ENCODE data around the gene PARD3B.

Gene PARD3B

GRCh38 chr2:205296959-205297358, 751.7 kb downstream of the PARD3B start:
- no peak for DNase-seq

GRCh38 chr2:205297368-205297767, 752.1 kb downstream of the PARD3B start:
- DNase-seq: no peak

DNA sequence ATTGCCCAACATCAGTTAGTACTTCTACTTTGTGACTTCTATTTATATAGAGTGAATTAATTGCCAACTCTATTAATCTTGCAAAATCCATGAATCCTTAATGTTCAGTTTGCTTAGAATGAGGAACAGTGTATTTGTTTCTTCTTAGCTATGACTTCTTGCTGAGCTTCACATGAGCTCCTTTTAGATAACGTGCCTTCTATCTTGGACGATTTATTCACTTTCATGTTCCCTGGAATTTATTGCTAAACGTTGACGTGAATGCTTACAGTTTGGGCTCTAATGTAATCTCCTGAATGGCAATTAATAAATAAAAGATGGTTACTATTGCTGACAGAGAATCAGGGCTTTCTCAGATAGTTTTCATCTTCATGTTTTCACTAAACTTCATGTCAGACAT, 752.6 kb downstream of the PARD3B start:
- DNase-seq: no peak

DNA sequence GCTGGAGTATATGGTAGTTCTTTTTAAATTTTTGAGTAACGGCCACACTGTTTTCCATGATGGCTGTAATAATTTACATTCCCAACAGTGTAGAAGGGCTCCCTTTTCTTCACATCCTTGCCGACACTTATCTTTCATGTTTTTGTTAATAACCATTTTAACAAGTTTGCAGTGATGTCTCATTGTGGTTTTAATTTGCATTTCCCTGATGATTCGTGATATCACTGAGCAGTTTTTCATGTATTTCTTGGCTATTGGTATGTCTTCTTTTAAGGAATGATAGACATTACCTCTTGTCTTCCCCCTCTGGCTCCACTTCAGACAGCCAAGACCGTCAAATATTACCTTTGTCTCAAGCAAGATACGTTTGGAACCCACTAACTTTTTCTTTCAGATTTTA, 765.9 kb downstream of the PARD3B start:
- no peak for DNase-seq

DNA sequence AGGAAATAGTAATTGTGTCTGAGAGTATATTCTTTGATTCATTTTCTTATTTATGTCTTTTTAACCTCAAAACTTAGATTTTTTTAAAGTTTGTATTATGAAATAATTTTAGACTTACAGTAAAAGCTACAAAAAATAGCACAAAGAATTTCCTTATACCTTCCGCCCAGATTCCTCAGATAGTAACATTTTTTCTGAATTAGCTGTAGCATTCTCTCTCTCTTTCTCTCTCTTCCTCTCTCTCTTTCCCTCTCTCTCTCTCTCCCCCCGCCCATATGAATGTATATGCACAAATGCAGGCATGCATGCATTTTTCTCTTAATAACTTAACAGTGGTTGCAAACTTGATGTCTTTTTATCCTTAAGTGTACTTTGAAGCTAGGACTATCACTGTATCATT, 776.0 kb downstream of the PARD3B start:
- DNase-seq: no peak

GRCh38 chr2:205323929-205324328, 778.7 kb downstream of the PARD3B start:
- DNase-seq: no peak

DNA sequence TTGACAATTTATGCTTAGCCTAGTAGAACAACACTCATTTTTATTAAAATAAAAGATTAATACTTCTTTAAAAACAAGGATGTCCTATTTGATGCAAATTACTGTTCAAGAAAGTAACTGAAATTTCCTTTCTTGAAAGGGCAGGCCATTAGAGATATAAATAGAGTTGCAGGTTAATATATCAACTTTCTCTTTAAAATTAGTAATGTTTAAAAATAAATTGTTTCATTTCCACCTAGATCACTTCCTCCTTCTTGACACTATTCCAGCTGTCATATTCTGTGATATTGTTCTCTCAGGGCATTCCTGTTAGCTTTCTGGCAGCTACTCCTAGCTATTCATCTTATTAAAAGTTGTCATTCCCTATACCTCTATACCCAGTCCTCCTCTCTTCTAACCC, 779.1 kb downstream of the PARD3B start:
- DNase-seq: no peak

- no peak for DNase-seq
Observed at GRCh38 chr2:205333351-205333750, 788.1 kb downstream of the PARD3B start.

GRCh38 chr2:205337274-205337673, 792.0 kb downstream of the PARD3B start:
- DNase-seq: no peak

DNA sequence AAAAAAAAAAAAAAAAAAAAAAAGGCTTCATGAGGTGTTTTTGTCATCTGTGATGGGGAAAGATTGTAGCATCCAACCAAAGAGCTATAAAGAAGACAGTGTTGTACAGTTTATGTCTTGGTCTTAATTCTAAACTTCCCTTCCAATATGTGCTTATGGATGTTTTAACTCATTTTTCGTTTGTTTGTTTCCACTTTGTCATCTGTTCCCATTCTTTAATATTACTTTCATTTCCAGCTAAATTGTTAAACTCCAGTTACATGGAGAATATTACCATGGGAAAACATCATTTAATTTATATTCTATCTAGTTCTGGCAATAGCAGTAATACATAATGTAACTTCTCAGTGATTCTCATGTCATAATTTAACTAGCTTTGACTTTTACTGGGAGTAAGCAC, 792.9 kb downstream of the PARD3B start:
- DNase-seq: no peak

- DNase-seq: no peak
Observed at GRCh38 chr2:205343103-205343502, 797.8 kb downstream of the PARD3B start.

DNA sequence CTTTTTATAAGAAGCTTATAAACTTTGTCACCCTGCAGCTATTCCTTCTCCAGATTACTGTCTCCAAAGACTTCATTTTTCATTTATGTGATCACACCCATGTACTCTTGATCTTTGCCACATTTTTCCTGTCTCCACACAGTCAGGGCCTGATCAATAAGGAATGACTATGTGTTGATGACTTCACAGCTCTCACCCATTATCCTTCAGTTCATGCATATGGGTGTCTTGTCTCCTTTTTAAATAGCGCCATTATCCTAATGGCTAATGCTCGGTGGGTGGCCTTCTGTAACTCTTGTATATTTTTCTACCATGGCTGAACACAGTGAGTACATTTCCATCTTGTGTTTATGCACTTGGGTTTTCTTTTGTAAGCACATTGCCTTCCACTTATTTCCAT, 801.4 kb downstream of the PARD3B start:
- no peak for DNase-seq

DNA sequence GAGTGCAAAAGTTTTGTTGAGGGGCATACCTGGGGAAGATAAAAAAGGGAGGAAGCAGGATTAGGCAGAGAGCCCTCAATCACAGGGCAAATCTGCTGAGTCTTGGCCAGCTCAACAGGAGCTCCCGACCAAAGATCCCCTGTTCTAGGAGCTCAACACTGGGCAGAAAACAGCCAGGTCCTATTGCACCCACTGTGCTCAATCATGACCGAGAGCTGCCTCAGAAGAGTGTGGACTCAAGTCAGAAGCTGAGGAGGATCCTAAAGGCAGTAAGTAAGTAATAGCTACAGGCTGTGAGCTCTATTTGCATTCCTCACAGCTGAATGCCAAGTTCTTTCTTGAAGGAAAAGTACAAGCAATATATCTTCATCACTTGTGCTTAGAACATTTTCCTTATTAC, 802.6 kb downstream of the PARD3B start:
- no peak for DNase-seq

- DNase-seq: no peak
Observed at GRCh38 chr2:205352094-205352493, 806.8 kb downstream of the PARD3B start.

GRCh38 chr2:205352593-205352992, 807.3 kb downstream of the PARD3B start:
- DNase-seq: no peak

DNA sequence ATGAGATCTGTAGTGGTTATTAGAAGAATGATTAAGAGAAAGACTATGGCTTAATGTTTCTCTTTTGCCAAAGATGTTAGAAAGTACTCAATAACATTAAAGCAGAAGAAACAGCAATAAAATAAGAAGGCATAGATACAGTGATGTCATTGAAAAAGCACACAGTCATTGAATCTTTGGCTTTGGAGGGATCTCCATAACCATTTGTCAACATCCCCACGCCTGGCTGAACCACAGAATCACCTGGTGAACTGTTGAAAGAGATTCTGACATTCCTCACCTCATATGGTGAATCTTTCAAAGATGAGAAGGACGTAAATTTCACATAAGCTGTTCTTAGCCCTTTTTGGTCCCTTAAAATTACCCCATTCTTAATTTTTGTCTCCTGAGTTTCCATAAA, 812.5 kb downstream of the PARD3B start:
- no peak for DNase-seq

DNA sequence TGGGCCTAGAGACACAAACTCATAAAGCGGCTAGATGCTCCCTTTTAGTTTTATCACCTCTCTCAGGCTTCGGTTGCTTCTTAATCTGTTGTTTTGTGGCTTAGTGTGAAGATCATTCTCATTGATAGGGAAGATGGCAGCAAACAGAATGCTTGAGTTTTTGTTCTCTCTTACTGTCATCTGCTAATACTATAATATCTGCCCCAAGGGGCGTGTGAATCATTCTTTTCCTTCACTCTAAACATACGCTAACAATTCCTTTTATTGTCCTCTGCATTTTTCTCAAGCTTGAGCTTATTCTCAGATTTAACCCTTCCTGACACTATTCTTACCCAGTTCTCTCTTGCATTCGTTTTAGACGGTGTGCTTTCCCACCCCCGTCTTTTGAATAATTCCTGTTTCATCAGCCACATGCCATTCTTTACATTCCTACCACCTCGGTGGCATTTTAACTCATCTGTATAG, 813.1 kb downstream of the PARD3B start:
- no peak for DNase-seq

GRCh38 chr2:205361272-205361671, 816.0 kb downstream of the PARD3B start:
- DNase-seq: no peak

GRCh38 chr2:205361970-205362369, 816.7 kb downstream of the PARD3B start:
- DNase-seq: no peak

DNA sequence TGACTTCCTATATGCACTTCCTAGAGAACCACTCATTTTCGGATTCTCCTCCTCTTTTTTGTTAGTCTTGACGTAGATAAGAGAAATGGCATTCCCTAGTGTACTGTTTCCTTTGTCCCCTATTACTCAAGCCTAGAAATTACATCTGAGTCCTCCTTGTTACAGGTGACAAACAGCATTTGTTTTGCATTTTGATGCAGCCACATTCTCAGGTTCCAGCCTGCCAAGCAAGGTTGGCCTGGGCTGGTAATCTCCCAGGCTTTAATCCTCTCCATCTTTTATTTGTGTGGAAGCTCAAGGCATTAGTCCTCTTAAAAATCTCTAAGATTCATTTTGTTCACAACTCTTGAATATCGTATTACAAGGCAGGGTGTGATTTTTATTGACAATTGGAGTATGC, 819.0 kb downstream of the PARD3B start:
- no peak for DNase-seq

DNA sequence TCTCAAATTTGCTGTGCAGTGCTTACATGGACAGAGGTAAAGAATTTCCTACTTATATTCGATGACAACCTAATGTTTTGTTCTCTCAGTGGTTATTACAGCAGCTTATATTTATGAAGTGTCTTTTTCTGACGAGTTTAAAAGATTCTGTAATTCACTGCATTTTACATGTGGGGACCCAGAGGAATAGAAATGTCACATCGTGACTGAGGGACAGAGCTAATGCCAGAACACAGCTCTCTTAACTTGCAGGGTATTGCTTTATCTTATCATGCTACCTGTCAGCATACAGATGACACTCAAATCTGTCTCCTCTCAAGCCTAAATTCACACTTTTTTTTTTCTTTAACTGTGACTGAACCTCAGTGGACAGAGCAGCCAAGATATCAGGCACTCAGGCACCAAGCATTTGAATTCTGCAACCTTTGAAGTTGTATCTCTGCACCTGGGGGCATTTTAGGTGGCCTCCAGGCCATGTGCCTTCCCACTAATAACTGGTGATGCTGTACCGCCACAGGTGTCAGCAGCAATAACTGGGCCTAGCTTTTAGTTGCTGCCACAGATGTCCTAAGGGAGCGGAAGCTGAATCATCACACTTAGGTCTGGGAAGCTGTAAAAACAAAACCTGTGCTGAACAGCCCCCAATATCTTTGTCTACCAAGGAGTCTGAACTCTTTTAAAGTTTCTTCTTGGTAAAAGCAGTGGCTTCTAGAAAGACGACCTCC, 821.2 kb downstream of the PARD3B start:
- DNase-seq: no peak

- no peak for DNase-seq
Observed at GRCh38 chr2:205367331-205367935, 822.2 kb downstream of the PARD3B start.

- DNase-seq: no peak
Observed at GRCh38 chr2:205369813-205370212, 824.5 kb downstream of the PARD3B start.

DNA sequence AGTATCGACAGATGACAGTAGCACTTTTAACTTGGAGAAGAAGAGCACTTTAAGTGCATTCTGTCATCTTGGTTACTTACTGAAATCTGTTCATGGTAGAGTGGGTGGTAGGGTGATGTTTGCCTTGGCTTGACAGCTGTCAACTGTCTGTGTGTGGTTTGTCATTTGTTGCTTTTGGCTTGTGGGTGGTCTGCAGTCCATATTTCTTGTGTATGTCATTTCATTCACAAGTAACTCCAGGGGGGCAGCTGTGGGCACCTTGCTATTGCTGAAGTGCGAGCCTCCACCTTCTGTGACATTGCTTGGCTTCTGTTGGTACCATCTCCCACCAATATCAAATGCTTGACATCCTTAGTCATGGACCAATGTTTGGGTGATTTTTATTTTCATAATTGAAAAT, 825.5 kb downstream of the PARD3B start:
- no peak for DNase-seq

- DNase-seq: no peak
Observed at GRCh38 chr2:205372141-205372540, 826.9 kb downstream of the PARD3B start.
